GM18499 (cell line): ENCODE data around the gene MAP4K4.

Experiments used
- ATAC-seq: cut with Tn5 transposase; IDR thresholded peaks from one replicate; pipeline ENCODE4 v1.9.1; 2021; ENCODE audit warnings: moderate number of reproducible peaks; ENCODE audit not compliant: insufficient read depth, unreplicated experiment

MAP4K4 gene

DNA sequence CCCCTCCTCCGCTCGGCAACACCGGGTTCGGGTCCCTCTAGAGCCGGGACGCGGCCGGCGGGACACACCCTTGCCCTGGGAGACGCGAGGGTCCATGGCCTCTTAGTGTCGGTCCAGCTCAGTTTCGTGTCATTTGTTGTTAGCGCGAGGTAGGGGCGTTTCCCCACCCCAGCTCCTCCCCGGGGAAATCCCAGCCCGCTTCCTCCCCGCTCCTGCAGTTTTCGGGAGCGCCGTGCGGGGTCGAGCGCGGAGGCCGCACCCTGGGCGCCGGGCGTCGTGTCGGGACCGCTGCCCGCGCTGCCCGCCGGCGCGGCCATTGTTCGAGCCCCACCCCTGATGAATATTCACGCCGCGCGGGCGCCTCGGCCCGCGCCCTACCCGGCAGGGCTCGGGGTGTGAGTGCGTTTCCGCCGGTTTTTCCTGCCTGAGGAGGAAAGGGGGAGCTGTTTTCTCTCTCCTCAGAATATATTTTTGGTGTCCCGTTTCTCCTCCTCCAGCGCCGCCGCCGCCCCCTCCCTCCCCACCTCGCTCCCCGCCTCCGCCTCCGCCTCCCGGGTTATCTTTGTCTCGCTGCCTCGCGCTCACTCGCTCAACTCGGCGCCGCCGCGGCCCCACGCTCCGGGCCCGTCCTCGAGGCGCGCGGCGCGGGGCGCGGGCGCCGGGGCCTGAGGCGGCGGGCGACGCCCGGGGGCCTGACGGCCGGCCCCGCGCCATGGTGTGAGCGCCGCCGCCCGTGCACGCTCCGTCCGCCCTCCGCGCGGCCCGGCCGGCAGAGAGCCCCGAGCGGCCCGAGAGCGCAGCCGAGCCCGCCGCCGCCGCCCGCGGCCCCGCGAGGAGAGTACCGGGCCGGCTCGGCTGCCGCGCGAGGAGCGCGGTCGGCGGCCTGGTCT is at the start of gene MAP4K4:
TSS of gene MAP4K4 (plus strand) at position 584 of the 890 bp plus-strand sequence. CDS start 374 bp downstream, outside the sequence.
- ATAC-seq = no peak

DNA sequence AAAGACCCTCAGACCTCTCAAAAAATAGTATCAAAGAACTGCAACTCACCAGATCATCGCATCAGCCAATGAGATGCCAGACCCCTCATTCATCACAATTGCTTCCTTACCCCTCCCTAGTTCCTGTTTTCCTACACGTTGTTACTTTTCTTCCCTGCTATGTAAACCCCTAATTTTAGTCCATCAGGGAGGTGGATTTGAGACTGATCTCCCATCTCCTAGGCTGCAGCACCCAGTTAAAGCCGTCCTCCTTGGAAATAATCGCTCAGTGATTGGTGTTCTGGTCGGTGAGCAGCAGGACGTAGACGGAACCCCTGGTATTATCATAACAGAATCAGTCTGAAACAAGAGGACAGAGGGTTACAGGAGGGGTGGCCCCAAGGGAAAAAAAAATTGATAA is 44.0 kb upstream of the MAP4K4 start:
- no peak for ATAC-seq

DNA sequence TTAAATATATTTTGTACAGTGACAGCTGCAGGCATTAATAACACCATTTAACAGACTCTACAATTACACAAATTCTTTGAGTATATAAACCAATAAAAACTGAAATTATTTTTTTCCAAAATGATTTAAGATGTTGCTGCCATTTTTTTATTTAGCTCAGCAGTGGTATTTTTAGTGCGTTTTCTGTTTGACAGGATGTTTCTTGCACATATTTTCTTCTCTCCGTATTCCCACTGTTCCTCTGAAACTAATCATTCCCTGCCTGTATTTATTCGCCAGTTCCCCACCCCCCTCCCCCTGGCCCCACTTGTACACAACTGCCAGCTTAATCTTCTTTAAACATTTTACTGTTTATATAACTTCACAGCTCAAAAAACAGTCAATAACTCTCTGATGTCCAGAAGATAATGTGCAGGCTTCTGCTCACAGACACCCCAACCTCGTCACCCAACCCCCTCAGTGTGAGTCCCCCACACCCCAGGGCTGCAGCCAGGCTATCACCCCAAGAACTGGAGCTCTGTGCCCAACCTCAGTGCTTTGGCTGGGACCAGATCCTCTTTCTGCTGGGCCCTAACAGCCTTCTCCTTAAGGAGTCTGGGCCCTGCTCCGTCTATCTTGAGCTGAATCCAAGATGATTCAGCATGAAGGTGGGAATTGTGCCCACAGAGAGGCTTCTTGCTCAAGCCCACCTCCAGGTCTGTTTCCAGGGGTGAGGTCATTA is 41.6 kb upstream of the MAP4K4 start:
- ATAC-seq = no peak

DNA sequence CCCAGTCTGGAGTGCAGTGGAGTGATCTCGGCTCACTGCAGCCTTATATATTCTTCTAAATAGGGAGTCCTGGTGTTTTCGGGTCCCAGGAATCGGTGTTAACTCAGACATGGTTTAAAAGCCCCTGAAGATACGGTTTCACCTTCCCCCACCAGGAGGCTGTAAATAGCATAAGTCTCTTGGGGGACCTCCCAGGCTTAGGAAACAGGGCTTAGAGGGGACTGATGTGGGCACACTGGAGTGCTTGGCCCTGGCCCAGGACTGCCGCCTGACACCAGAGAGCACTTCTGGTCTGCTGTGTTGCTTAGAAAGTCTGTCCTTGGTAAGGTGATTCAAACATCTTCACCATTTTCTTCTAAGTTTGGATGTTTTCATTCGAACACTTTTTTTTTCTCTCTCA is 39.7 kb upstream of the MAP4K4 start:
- ATAC-seq = no peak

DNA sequence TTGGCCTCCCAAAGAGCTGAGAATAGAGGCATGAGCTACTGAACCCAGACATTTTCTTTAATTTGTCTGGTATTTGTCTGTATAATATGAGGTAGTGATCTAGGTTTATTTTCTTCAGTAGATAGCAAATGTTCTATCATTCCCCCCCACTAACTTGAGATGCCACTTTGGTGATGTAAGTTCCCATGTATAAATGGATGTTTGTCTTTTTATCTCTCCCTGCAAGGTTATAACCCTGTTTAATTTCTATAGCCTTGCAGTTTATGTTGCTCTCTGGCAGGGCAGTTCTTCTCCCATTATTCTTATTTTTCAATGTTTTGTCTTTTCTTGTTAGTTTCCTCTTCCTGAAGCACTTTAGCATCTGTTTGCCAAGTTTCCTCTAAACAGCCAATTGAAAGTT is 39.1 kb upstream of the MAP4K4 start:
- ATAC-seq = no peak

DNA sequence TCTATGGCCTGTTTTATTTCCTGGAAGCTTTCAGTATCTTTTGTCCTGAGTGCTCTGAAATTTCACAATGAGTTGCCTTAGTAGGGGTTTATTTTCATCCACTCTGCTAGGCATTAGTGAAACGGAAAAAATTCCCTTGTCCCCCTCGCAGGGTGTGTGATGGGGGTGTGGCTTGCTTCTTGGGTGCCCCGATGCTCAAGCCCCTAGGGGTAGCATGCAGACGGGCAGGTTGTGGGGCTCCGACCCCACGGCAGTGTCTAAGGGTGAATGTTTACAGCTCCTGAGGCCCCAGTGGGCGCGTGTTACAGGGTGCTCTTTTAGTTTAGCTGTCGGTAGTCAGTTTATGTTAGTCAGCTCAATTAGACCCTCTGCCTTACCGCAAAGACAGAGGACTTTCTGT is 32.2 kb upstream of the MAP4K4 start:
- no peak for ATAC-seq

DNA sequence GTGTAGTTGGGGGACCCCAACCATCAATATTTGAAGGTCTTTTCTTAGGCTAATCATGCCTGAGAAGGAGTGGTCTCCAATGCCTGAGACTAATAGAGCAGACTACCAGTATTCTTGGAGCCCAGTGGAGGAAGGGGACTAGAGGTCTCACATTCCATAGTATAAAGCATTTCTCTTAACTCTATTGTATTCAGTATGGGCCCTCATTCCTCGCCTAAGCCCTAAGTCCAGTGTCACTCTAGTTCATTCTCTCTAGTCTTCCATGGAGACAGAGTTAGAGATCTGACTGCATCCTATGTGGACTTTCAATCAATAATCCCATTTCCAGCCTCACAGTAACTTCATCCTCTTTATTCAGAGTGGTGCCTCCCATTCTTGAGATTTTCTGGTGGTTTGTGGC is 29.7 kb upstream of the MAP4K4 start:
- no peak for ATAC-seq

DNA sequence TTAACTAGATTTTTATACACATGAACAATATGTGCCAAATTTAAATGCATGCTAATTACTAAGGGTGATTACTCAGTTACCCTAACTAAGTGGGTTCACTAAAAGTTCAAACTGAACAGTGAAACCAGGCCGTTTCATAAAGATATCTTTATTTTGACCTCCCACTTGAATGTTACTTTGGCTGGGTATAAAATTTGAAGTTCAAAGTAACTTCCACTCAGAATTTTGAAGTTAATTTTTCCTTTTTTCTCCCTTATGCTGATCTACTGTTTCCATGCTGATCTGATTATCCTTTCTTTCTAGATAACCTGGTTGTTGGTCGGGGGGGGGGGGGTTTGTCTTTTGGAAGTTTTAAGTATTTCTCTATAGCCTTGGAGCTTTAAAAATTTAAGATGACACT is 25.5 kb upstream of the MAP4K4 start:
- ATAC-seq = no peak

DNA sequence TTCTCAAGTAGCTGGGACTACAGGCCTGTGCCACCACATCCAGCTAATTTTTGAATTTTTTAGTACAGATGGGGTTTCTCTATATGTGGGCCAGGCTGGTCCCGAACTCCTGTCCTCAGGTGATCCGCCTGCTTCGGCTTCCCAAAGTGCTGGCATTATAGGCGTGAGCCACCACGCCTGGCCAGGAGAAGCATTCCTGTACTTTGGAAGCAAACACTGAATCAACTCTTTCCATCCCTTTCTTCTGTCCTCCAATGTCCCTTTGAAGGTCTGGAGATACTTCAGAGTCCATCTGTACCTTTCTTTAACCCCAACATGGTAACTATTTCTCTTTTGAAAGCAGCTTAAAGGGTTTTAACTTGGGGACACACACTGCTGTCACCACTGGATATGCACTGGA is 23.6 kb upstream of the MAP4K4 start:
- ATAC-seq = no peak

DNA sequence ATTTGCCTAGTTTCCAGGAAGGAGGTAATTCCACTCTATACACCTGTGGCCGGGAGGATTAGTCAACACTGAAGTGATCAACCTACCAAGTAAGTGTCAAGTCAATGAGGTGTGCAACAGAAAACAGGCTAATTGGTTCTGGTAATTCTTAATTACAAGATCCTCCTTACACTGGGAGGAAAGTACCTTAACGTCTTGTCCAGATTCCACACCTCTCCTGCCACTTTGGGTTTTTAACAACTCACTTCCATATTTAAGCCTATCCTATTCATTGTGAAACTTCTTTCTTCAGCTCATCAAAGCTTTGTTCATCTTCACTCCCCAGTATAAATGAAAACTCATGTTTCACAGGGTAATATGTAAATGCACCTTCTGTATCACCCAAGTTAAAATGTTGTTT is 22.0 kb upstream of the MAP4K4 start:
- ATAC-seq = no peak

DNA sequence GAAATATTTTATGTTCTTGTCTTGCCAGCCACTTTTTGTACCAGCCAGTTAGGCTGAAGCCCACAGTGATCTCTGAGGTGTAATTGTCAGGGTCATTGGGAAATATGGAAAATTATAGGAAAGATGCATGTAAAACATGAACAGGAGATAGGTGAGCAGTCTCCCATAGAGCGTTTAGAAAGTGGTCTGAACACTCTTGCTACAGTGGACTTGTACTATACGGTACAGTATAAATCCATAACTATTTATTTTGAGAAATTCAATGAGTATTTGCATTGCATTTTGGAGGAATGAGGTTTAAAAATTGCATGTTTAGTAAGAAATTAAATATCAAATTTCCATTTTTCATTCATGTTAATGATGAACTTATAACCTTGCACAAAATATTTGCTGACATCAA is 20.8 kb upstream of the MAP4K4 start:
- ATAC-seq = no peak

DNA sequence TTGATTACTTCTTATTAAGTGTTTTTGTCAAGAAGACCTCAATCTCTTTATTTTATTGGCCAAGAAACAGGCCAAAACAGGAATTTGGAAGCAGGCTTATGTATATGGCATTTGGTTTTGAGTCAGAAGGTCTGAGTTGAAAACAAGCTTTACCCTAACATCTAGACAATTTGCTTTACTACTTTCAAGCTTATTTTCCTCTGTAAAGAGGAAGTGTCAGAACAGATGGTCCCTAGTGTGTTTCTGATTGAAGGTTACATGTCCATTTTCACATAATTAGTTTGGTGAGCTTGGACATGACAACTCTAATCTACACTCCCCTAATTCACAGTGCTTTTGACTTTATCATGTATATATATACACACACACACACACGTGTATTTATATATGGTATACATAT is 19.8 kb upstream of the MAP4K4 start:
- no peak for ATAC-seq

DNA sequence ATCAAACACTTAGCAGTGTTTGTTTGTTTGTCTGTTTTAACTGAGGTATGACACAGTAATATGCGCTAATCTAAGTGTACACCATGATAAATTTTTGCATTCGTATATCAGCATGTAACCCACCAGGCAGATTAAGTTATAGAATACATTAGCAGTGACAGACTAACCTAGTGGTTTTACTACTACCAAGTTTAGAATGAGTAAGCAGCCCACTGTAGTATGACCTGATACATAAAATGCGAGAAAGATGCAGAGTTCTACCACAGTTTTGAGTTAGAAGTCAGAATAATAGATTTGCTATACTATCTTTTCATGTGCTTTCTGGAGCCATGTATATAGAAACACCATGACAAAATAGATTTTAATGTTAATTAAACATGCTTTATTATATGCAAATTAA is 19.1 kb upstream of the MAP4K4 start:
- ATAC-seq = no peak

DNA sequence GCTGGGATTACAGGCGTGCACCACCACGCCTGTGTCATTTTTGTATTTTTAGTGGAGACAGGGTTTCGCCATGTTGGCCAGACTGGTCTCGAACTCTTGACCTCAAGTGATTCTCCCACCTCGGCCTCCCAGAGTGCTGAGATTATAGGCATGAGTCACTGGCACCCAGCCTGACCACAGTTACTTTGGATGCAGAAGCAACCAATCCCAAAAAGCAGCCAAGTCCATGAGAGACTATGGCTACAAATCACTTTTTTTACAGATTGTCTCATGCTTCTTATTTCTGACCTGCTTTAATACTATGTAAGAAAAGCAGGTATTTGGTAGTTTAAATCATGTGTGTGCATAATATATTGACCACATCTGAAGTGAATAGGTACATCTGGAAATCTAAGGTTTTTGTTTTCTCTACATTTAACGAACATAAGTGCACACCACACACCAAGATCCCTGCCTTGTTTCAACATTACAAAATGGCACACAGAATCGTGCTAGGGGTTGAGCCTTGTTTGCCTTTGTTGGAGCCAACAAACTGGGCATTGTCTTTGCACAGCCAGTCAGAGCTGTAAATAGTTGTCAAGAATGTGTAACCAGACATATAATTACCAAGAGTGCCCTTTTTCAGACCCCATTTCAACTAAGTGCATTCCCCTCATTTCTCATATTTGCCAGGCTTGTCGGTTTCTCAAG is 18.3 kb upstream of the MAP4K4 start:
- no peak for ATAC-seq

DNA sequence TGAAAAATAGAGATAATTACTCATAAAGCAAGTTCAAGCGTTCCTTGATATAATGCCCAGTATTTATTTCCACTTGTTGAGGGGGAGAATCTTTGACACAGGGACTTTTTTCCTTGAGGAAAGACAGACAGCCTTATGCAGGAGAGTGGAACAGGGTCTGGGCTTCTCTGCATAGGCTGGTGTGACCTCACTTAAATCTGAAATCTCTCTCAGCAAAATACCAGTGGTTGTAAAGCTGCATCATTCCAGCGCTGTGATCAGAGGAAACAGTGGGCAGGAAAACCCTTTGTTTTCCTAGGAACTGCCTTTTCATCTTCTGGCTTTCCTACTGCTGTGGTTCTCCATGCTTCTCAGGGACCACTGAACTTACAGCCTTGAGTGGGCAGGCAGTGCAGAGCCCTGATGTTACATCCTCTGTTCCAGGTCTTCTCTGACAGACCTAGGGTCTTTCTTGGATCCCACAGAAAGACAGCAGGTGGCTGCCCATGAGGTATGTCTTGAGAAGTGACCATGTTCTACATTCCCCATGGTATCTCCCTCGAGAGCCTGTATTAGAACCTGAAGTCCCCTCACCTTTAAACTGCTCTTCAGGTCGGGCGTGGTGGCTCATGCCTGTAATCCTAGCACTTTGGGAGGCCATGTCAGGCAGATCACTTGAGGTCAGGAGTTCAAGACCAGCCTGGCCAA is 17.6 kb upstream of the MAP4K4 start:
- ATAC-seq = no peak

DNA sequence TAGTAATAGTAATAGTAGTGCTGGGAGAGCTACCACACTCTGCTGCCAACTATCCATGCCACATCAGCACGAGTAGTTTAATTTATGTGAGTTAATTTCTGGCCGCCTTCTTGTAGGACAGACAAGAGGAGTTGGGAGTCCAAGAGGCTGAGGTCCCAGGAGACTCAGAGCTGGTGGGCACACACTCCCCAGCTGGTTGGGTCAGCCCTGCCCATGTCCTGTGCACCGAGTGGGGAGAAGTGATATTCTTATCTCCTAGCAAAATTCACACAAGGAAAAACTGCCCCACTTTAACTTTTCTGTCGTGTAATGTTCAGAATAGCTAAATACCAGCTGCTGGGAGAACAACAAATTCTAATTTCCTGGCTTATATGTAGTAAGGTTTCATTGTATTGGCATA is 15.2 kb upstream of the MAP4K4 start:
- ATAC-seq = no peak

DNA sequence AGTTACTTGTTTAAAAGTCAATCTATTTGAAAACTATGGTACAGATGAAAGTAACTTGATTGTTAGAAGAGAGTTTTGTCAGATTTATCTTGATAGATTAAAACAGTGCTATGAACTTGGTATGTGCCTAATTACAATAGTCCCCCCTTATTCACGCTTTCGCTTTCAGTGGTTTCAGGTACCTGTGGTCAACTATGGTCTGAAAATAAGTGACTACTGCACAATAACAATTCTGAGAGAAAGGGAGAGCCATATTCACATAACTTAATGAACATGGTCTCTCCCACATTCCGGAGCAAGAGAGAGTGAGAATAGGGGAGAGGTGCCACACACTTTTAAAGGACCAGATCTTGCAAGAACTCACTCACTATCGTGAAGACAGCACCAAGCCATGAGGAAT is 13.2 kb upstream of the MAP4K4 start:
- ATAC-seq = no peak

DNA sequence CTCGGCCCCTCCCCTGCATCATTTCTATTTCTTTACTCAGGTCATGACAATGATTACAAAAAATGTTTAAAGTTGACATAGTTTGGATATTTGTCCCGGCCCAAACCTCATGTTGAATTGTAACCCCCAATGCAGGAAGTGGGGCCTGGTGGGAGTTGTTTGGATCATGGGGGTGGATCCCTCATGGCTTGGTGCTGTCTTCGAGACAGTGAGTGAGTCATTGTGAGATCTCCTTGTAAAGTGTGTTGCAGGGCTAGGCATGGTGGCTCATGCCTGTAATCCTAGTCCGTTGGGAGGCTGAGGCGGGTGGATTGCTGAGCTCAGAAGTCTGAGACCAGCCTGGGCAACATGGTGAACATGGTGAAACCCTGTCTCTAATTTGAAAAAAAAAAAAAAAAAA is 9.2 kb upstream of the MAP4K4 start:
- no peak for ATAC-seq

DNA sequence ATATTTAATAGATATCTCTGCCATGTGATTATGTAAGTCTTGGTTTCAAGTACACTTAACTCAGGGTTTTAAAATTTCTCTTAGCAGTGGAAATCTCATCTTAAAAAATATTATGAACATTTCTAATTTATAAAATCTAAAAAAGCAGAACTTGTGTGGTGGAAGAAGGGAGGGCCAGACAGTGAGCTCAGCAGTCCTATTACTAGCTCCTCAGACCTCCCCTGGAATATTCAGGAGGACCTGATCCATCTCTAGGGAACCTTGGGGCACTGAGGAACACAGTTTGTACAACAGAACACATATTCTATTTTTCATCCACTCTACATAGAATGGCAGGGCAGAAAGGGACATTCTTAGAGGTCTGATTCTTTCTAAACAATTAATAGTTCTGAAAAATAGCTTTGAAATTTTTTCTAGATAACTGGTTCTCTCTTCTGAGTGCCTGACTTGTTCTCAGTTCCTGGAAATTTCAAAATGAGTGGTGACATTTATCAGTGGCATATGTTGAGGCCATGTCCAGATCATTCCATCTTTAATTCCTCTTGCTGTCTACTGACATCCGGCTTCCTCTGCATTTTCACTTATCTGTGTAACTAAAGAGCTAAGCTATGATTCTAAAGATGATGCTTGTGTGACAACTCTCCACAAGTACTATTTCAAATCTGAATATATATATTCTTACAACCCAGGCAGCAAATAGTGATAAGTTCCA is 8.2 kb upstream of the MAP4K4 start:
- no peak for ATAC-seq

DNA sequence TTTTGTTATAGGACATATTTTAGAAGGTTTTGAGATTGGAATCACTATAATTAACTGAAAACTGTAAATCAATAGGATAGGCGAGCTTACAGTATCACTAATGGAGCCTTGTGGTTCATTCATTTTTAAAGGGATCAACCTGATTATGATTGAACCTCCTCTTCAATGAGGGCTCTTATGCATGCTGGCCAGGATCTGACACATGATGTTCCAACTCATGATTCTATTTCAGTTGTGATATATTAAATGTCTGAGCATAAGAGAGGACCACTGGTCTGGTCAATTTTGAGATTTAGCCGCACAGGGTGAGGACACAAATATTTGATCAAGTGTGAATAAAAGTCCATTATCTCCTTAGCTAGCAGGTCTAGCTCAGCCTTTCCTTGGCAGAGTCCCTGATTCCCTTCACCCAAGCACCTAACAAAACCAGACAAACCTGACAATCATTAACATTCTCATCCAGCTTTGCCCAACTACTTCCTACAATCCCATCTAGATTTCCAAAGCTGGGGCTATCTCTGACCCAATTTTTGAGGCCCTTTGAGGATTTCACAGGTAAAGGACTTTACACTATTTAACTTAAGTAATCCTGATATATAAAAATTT is 6.9 kb upstream of the MAP4K4 start:
- ATAC-seq = no peak
